Subcutaneous adipose tissue (tissue), 4 donors: ENCODE measurements around the gene FOXO6. TPM values are rescaled to one million over a fixed set of nuclear protein-coding genes. Genes with fewer than 3 reads are reported as not detected.

Experiments used
- CTCF ChIP-seq: fragments of 450-650 bp; IDR thresholded peaks from one replicate; pipeline ENCODE4 v1.5.1; 2016; ENCODE audit warnings: low read depth, mild to moderate bottlenecking, control low read depth, antibody characterized with exemption, moderate library complexity
- total RNA-seq, 4 donors: library from RNA; depleted of rRNA; stranded (reverse); fragments of >200 nt; gene quantifications; one replicate each; pipeline ENCODE4 v1.1.0, GENCODE V29; 2016

The FOXO6 gene
- total RNA-seq, 4 donors from 2014 or later: not detected

GRCh38 chr1:41419584-41420295, 58.5 kb downstream of the FOXO6 start:
- TF ChIP-seq CTCF: no peak

- TF ChIP-seq CTCF: no peak
These were observed 59.1 kb downstream of the FOXO6 start for GRCh38 chr1:41420351-41420750.

- TF ChIP-seq CTCF: no peak
These were observed 59.6 kb downstream of the FOXO6 start for GRCh38 chr1:41420860-41421259.

- TF ChIP-seq CTCF: no peak
These were observed 61.1 kb downstream of the FOXO6 start for GRCh38 chr1:41422306-41422705.

GRCh38 chr1:41423511-41424191, 62.4 kb downstream of the FOXO6 start:
- TF ChIP-seq CTCF: no peak

GRCh38 chr1:41424581-41425118, 63.4 kb downstream of the FOXO6 start:
- TF ChIP-seq CTCF: no peak

- no peak for TF ChIP-seq CTCF
These were observed 64.1 kb downstream of the FOXO6 start for GRCh38 chr1:41425369-41425768.
